GM06990 (cell line): ENCODE results near the gene PARD6G.

Experiments
- DNase-seq: peaks from one replicate; pipeline ENCODE4 v3.0.0-alpha.2; 2011; ENCODE audit not compliant: insufficient read length; ENCODE audit errors: extremely low read depth
- H3K27me3 ChIP-seq: replicated peaks from 2 replicates; pipeline ENCODE4 v1.6.0; 2011; ENCODE audit warnings: low read length; ENCODE audit not compliant: control insufficient read depth, insufficient read depth
- H3K36me3 ChIP-seq: 2 replicates; pipeline ENCODE4 v1.5.1; 2011; ENCODE audit warnings: low read length; ENCODE audit not compliant: control insufficient read depth, insufficient read depth
- H3K4me3 ChIP-seq: replicated peaks from 2 replicates; pipeline ENCODE4 v1.5.1; 2011; ENCODE audit warnings: low read depth, mild to moderate bottlenecking, control low read depth, low read length
- CTCF ChIP-seq: IDR thresholded peaks from 2 replicates; pipeline ENCODE4 v1.5.1; 2011; ENCODE audit warnings: low read length, control low read depth, mild to moderate bottlenecking, inconsistent platforms; ENCODE audit not compliant: insufficient read depth, poor library complexity, severe bottlenecking

The PARD6G gene

GRCh38 chr18:80250740-80251364 is 3.5 kb upstream of the PARD6G start:
- Histone ChIP-seq H3K36me3 (no peaks in the 10 kb centered on the region), H3K4me3 (no peak overlapping the region), H3K27me3 (no peaks in the 10 kb centered on the region; the same call in 1 of the 2 replicates)
- no peak for TF ChIP-seq CTCF
- DNase-seq, result no peak

GRCh38 chr18:80249217-80250093 is 2.1 kb upstream of the PARD6G start:
- Histone ChIP-seq H3K27me3 (peaks cover 3% of the 10 kb centered on the region; the same call in 1 of the 2 replicates), H3K4me3 (no peak overlapping the region), H3K36me3 (no peaks in the 10 kb centered on the region)
- no peak for DNase-seq
- TF ChIP-seq CTCF, result no peak

- H3K4me3 ChIP-seq, result peak overlapping the region; percentile 49
- H3K27me3 ChIP-seq, result peaks cover 3% of the 10 kb centered on the region; the same call in 1 of the 2 replicates
- DNase-seq, result peak; percentile 25
- no peaks in the 10 kb centered on the region for H3K36me3 ChIP-seq
- no peak for TF ChIP-seq CTCF
Observed at GRCh38 chr18:80246445-80247392, 595 bp downstream of the PARD6G start.

- H3K4me3 ChIP-seq, result no peak overlapping the region
- H3K36me3 ChIP-seq, result no peaks in the 10 kb centered on the region
- no peak for TF ChIP-seq CTCF
- peaks cover 3% of the 10 kb centered on the region; the same call in 1 of the 2 replicates for H3K27me3 ChIP-seq
- DNase-seq, result no peak
Observed at GRCh38 chr18:80245781-80246444, 1.4 kb downstream of the PARD6G start.
